BE2C (cell line): Measurements from ENCODE around the gene CMC2.

Source experiments
- DNase-seq: peaks from one replicate; pipeline ENCODE4 v3.0.0-alpha.2; 2020
- H3K27me3 ChIP-seq: fragments of 250-450 bp; sonication (Bioruptor Pico); 2 replicates; pipeline ENCODE4 v1.5.1; 2020; ENCODE audit warnings: mild to moderate bottlenecking
- H3K36me3 ChIP-seq: fragments of 250-450 bp; sonication (Bioruptor Pico); 2 replicates; pipeline ENCODE4 v1.5.1; 2020; ENCODE audit warnings: mild to moderate bottlenecking
- H3K4me1 ChIP-seq: fragments of 250-450 bp; sonication (Bioruptor Pico); 2 replicates; pipeline ENCODE4 v1.5.1; 2020
- H3K4me3 ChIP-seq: 2 replicates; pipeline ENCODE4 v1.5.1; 2011; ENCODE audit warnings: low read depth, low read length
- H3K9me3 ChIP-seq: fragments of 250-450 bp; sonication (Bioruptor Pico); 2 replicates; pipeline ENCODE4 v1.5.1; 2020
- TF ChIP-seq, protein P1 (sequence below): IDR thresholded peaks from 2 replicates; pipeline ENCODE4 v1.5.1; 2012; ENCODE audit warnings: mild to moderate bottlenecking, low read depth, low read length

CMC2 gene

DNA sequence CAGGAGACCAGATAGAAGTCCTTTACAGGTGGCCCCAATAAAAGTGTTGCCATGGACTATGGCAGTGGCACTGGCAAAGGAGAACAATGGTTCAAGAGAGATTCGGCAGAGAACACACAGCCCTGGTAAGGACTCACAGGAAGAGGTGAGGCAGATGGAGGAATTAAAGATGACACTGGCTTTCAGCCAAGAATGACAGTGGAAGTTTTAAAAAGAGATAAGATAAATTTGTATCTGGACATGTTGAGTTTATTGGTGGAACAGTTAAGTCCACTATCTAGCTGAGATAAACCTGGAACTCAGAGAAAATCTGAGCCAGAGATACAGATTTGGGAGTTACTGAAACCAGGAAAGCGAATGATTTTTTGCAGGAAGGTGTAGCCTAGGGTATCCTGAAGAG, 20.1 kb downstream of the CMC2 start:
- Histone ChIP-seq H3K4me1 (no peaks in the 10 kb centered on the region; the same call in 1 of the 2 replicates), H3K27me3 (no peaks in the 10 kb centered on the region), H3K9me3 (no peaks in the 10 kb centered on the region), H3K36me3 (no peaks in the 10 kb centered on the region; the same call in 1 of the 2 replicates), H3K4me3 (no peak overlapping the region)
- TF ChIP-seq, protein P1, sequence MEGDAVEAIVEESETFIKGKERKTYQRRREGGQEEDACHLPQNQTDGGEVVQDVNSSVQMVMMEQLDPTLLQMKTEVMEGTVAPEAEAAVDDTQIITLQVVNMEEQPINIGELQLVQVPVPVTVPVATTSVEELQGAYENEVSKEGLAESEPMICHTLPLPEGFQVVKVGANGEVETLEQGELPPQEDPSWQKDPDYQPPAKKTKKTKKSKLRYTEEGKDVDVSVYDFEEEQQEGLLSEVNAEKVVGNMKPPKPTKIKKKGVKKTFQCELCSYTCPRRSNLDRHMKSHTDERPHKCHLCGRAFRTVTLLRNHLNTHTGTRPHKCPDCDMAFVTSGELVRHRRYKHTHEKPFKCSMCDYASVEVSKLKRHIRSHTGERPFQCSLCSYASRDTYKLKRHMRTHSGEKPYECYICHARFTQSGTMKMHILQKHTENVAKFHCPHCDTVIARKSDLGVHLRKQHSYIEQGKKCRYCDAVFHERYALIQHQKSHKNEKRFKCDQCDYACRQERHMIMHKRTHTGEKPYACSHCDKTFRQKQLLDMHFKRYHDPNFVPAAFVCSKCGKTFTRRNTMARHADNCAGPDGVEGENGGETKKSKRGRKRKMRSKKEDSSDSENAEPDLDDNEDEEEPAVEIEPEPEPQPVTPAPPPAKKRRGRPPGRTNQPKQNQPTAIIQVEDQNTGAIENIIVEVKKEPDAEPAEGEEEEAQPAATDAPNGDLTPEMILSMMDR, result no peak
- DNase-seq, result no peak

DNA sequence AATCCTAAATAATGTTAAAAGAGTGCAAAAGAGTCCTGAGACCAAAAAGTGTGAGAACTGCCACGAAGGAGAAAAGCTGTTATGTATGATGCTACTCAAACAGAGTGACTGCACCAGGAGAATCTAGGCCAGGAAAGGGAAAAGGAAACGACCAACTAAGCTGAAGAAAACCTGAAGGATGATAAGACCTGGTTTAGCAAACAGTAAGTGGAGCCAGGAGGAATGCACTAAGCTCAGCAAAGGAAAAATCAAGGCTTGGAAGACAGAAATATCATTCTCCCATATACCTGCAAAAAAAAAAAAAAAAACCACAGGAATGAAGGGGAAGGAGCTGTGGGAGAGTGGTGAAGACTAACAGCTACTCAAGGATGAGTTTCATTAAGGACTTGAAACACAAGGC, 21.1 kb downstream of the CMC2 start:
- TF ChIP-seq, protein P1, result no peak

DNA sequence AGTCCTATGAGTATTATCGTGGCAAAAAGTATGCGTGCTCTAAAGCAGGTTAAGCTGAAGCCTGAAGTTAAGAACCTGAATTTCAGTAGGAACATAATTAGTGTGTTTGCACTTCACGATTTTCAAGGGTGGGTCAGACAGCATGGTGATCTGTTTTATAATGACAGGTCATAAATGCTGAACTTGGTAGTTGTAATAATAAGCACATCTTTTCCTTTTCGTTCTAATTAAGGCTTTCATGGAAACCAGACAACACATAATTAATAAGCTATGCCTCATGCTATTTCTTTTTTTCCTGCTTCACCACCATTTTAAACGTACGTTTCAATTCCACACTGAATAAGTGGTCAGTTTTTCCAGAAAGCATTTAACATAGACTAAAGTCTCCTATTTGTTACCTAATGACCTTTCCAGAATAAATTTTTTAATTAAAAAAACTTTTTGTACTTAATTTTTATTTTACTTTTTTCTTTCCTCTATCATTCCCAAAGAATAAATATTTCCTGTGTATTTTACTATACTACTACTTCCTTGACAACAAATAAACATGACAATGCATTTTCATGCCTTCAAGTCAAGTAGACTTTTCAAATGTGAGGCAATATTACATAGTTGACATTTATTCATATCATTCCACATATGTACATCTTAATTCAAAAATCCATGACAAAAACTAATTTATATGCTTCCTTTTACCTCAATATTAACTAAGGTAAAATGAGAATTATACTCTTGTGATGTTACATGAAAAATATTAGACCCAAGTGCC, 22.4 kb downstream of the CMC2 start:
- no peak for DNase-seq
- H3K4me3 ChIP-seq, result no peak overlapping the region
- H3K36me3 ChIP-seq, result peaks cover 3% of the 10 kb centered on the region
- no peaks in the 10 kb centered on the region for H3K9me3 ChIP-seq
- no peaks in the 10 kb centered on the region for H3K27me3 ChIP-seq
- no peaks in the 10 kb centered on the region; the same call in 1 of the 2 replicates for H3K4me1 ChIP-seq
- TF ChIP-seq, protein P1, result no peak

More for the DNA sequence above, 21.1 kb downstream of the CMC2 start:
- Histone ChIP-seq H3K4me3 (no peak overlapping the region), H3K27me3 (no peaks in the 10 kb centered on the region), H3K4me1 (no peaks in the 10 kb centered on the region; the same call in 1 of the 2 replicates), H3K36me3 (no peaks in the 10 kb centered on the region; the same call in 1 of the 2 replicates), H3K9me3 (no peaks in the 10 kb centered on the region)
- no peak for DNase-seq

DNA sequence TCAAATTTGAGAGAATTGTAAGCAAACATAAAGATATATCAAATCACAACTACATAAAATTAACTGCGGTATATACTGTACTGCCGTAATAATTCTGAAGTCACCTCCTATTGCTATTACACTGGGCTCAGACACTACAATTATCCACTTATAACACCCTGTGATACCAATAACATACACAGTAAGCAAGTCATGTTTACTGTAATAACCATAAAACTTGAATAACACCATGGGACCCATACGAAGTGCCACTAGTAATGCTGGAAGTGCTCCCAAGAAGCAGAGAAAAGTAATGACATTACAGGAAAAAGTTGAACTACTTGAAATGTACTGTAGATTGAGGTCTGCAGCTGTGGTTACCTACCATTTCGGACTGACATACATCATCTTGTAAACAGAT, 24.0 kb downstream of the CMC2 start:
- peaks cover 3% of the 10 kb centered on the region for H3K36me3 ChIP-seq
- TF ChIP-seq, protein P1, result no peak
- DNase-seq, result no peak
- H3K4me3 ChIP-seq, result no peak overlapping the region
- no peaks in the 10 kb centered on the region for H3K9me3 ChIP-seq
- H3K27me3 ChIP-seq, result no peaks in the 10 kb centered on the region
- H3K4me1 ChIP-seq, result no peaks in the 10 kb centered on the region; the same call in 1 of the 2 replicates

- TF ChIP-seq, protein P1, result no peak
- H3K4me3 ChIP-seq, result no peak overlapping the region
Observed at GRCh38 chr16:80981103-80981502, 25.6 kb downstream of the CMC2 start.

DNA sequence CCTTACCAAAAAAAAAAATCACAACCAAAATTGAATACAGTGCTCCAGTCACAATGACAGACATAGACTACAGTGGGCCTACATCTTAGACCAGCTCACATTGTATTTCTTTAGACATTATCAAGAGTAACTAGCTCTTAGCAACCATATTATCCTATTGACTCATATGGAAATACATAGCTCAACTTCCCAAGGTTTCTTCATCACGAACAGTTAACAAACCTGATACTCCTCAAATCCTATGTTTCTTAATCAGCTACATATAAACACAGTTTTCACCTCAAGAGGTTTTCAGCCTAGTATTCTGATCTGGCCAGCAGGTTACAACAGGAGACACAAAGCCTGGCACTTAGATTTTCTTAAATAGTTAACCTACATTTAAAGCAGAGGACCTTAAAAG, 29.7 kb downstream of the CMC2 start:
- Histone ChIP-seq H3K9me3 (no peaks in the 10 kb centered on the region), H3K36me3 (peaks cover 22% of the 10 kb centered on the region), H3K4me3 (no peak overlapping the region), H3K27me3 (no peaks in the 10 kb centered on the region), H3K4me1 (no peaks in the 10 kb centered on the region)
- TF ChIP-seq, protein P1, result no peak
- no peak for DNase-seq

More at GRCh38 chr16:80981103-80981502, 25.6 kb downstream of the CMC2 start:
- Histone ChIP-seq H3K27me3 (no peaks in the 10 kb centered on the region), H3K9me3 (no peaks in the 10 kb centered on the region), H3K36me3 (peaks cover 7% of the 10 kb centered on the region), H3K4me1 (no peaks in the 10 kb centered on the region)
- DNase-seq, result no peak
